OCI-M1 (cell line): ENCODE measurements around the gene CYP24A1.

Experiments used
- DNase-seq: peaks from one replicate; lab custom pipeline; 2025; lab: John Stamatoyannopoulos, UW

CYP24A1 gene

DNA sequence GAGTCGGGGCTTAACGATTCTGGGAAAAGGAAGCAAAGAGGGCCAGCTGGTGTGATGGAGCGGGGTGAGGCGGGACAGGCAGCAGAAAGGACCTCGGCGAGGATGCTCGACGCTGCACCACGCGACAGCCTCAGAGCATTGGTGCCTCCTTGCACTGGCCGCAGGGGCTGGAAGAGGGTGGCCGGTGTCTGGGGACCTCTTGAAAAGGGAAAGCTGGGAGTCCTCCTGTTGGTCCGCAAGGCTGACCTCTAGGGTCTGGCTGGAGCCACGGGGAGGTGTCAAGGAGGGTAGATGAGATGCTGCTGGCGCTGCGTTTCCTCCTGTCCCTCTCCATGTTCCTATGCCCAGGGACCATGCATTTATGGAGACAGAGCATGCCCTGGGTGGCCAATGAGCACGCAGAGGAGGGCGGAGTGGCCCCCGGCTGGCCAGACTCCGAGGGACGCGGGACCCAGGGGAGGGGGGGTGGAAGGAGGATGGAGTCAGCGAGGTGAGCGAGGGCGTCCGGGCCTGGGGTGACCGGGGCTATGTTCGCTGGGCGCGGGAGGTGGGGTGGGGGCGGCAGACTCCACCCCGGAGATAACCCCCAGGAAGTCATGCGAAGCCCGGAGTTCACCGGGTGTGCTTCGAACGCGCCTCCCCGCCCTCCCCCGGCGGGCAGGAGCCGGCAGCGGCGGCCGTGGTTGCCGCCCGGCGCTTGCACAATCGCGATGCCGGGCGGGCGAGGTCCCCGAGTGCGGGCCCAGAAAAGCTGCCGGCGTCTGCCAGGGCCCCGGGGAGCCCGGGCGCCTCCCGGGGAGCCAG, at the start of gene CYP24A1:
Gene CYP24A1 (minus strand): TSS at position 334 of the 804 bp plus-strand sequence. CDS start 407 bp downstream, outside the sequence.
- DNase-seq: no peak

DNA sequence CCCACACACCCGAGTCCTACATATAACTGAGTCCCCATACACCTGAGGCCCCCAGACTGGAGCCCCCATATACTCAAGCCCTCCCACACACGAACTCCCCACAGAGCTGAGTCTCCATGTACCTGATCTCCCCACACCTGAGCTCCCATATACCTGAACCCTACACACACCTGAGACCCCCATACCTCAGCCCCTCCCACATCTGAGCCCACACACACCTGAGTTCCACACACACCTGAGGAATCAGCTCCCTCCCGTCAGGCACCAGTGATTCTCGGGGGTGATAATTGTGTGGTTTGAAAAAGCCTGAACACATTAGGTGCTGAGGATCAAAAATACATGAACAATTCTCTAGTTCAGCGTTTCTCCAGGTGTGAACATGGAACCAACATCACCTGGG, 49.5 kb upstream of the CYP24A1 start:
- DNase-seq: no peak

DNA sequence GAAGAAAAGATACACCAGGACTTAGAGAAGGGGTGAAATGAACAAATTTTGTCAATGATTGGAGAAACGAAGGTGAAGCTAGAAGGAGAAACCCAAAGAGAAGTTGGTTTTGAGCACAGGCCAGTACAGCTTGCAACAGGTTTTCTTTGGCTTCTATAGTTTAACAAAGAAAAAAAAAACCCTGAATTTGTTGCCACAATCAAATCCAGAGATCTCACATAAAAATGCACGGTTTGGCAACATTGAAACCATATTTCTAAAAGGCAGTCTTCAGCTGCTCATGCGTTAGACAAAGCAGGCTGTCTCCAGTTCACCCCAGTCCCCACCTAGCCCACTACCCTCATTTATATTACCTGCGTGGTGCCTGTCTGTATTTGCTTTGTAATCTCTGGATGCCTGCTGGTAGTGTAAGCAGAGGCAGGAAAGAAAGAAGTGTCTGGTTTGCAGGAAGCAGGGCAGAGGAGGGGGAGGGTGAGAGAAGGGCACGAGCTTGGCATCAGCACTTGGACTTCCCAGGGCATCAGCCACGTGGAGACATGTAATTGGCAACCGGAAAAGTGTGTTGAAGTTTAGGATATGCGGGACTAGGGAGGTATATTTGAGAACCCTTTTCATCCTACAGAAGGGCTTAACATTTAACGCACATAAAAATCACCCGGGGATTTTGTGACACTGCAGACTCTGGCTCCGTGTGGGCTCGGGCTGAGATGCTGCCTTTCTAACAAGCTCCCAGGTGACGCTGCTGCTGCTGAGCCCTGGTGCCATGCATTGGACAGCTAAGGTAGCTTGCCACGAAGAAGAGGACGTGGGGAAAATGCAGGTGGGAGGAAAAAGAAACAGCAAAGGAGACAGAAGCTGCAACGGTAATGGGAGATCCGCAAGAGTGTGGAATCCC, 48.5 kb upstream of the CYP24A1 start:
- DNase-seq: no peak

DNA sequence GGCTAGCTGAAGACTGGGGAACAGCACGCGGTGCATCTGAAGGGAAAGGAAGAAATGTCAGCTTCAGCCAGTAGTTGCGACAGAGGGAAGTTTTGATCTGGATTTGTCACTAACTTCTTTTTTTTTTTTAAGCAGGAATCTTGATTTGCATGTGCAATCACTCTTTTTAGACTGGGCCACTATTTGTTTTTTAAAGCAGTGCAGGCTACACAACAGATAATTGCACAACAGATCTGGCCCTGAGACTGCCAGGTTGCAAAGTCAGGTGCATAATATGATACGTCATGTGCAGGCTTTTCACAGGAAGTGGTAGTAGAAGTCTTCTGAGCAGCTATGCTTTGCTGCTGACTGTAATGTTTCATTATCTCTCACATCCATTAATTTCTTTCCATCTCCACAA, 47.6 kb upstream of the CYP24A1 start:
- no peak for DNase-seq

DNA sequence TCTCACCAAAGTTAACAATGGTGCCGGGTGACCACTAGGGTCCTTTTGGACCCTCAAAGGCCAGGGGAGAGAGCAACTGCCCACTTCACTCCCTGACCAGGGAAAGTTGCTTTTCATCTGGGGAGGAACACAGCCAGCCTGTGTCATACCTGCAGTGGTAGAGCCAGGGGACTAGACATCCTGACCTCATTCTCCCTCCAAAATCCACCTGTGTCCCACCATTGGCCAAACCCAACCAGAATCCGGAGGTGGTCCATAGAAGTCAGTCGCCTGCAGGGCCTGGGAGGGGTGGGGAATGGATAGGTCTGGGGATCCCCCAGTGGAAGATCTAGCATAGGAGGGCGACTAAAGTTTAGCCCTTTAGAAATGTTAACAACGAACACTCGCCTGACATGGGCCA, 46.9 kb upstream of the CYP24A1 start:
- DNase-seq: no peak

DNA sequence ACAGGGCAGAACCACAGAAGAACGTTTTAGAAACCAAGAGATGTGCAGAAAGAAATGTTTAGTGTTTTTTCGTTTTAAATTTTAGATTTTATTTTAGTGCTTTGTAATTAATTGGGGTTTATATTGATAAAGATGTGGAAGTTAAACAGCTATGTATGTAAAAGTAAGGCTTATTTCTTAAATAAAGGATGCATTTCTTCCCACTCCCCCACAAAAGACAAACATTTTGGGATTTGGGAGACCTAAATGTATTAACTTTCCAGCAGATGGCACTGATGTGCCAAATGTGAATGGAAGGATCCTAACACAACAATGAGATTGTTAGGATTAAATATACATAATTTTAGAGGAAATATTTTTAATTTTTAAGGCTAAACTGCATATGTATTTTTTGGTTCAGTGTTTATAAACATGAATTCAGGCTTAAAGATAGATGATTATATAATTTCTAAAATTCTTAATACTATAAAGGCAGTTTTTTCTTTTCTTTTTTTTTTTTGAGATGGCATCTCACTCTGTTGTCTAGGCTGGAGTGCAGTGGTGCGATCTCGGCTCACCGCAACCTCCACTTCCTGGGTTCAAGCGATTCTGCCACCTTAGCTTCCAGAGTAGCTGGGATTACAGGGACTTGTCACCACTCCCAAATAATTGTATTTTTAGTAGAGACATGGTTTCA, 46.1 kb upstream of the CYP24A1 start:
- peak; percentile 48 for DNase-seq

DNA sequence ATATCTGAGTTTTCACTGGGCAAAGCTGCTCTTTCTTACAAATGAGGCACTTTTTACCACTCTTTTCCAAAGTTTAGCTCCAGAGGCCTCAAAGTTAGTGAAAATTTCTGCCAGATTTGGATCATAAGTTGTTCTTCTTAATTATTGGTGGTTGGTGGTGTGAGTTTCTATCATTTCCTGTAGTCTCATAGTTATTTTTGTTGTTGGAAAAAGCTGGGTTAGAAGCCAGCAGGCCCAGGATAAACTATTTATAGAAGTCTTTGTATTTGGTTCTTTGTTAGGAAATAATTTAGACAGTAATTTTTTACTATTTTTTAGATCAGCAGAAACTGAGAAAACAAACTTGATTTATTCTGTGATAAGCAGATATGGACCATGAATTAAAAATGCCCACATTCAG, 44.7 kb upstream of the CYP24A1 start:
- no peak for DNase-seq

DNA sequence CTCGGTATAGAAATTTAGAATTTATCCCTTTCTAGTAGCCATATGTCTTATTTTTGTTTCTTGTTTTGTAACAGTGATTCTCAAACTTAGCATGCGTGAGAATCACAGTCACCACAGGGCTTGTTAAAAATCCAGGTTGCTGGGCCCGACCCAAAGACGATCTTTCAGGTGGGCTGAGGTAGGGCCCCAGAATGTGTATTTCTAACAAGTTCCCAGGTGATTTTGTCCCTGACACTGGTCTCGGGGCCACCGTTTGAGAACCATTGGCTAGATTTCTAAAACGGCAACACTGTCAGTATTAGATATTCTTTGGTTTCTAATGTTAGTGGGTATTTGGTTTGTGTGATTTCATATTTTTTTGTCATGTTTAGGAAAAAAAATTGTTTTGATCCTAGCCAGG, 44.0 kb upstream of the CYP24A1 start:
- DNase-seq: no peak

DNA sequence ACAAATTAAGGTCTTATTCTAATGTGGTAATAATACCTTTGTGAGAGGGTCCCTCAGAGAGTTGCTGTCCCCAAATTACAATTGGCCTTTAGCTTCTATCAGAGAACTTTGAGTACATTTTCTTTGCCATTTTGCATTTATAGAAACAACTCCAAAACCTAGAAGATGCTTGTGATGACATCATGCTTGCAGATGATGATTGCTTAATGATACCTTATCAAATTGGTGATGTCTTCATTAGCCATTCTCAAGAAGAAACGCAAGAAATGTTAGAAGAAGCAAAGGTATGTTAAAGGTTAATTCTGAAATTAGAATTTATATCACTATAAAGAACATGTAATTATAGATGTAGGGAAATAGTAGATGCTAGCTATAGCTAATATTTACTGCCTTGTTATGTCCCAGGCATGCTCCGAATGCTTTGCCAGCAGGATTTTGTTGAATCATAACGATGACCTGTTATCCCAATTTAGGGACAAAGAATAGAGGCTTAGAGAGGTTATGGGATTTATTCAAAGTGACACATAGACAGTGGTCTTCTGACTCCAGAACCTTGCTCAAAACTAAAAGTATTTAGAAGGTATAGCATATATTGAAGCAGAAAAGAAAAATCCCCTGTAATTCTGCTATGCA, 41.5 kb upstream of the CYP24A1 start:
- DNase-seq: no peak

DNA sequence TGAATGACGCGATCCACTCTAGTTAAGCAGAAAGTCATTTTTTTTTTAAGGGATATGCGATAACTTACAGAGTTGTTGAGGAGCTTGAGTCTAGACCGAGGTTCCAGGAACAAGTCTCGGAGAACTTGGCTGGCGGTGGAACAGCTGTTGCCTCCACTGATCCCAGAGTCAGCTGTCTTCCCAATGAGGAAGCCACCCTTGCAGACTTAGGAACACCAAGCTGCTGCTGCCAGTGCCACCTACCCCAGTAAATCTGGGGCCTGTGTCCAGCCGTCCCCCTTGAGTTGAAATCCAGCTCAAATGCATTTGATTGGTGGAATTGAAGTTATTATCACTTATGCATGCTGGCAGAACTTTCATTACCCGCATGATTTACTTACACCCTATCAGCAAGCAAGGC, 40.8 kb upstream of the CYP24A1 start:
- DNase-seq: no peak

DNA sequence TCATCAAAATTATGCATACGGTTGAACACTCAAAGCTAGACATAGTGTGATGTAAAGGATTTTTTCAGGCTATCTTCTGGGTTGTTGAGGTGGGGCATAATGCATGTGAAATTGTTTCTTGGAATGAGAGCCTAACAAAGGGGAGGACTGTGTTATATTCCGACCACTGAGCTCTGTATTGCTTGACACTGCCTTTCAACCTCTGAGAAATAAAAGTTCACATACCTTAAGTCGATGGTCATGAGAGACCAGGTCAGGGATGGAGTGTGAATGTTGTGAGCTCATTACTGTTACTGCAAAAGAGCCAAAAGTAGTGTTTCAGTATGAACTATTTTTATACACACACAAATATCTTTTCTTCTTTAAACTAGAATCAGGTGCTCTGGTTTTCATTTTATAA, 39.1 kb upstream of the CYP24A1 start:
- DNase-seq: no peak

DNA sequence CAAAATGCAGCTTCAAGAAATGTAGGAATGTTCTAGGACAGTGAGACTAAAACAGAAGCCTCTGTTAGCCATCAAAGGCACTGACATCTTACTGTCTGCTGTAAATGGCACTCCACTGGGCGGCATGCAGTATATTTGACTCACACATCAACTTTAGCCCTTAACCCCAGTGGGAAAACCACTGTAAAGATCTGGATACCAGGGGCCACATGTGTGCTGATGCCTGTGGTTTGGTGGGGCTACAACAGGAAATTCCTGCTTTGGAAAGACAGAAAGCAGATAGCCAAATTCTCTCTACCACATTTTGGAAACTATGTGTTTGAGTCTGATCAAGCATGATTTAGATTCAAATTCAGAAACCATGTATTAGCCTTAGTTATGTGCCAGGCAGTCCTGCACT, 38.4 kb upstream of the CYP24A1 start:
- DNase-seq: no peak

DNA sequence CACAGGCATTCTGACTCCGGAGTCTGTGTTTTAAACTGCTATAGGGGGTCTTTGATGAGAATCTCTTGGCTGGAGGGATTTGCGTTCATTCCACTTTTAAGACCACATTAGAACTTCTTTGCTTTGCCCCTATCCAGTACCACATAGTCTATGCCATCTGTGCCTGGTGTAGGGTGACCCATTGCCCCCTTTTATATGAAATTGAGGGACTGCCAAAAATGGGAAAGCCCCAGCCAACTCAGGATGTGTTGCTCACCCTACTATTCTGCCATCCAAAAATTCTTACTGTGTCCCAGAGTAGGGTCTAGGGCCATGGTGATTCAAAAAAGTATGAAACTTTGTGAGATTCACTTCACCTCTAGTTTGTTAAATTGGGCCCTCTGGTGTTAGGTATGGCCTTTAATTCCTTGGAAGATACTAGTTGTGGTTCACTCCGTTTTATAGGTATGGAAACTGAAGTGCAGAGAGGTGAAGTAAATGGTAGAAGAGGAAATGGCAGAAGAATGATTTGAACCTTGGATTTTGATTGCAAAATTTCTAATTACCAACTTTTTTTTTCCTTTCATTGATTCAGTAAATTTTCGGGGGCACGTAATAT, 35.5 kb upstream of the CYP24A1 start:
- no peak for DNase-seq

DNA sequence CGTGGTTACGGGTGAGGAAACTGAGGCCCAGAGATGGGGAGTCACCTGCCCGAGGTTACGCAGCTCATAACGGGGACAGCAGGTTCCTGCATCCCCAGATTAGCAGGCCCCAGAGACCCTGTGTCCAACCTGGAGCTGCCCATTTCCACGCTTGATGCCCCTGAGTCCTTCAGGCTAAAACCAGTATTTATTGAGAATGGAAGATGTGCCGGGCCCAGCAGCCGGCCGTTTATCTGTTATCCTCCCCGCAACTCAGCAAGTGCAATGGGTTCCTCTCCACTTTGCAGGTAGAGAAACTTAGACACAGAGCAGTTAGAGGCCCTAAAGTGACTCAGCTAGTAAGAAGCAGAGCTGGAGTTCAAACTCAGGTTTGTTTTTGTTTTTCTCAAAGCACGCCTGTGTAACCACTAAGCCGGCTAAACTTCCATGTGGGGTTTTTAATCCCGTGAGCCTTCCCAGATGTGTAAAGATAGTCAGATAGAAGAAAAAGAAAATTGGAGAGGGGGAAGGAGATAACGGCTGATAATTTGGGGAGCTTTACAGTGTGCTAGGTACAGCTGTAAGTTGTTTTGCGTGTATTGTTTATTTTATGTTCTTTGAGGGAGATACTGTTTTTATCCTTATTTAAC, 34.9 kb upstream of the CYP24A1 start:
- peak; percentile 36 for DNase-seq

DNA sequence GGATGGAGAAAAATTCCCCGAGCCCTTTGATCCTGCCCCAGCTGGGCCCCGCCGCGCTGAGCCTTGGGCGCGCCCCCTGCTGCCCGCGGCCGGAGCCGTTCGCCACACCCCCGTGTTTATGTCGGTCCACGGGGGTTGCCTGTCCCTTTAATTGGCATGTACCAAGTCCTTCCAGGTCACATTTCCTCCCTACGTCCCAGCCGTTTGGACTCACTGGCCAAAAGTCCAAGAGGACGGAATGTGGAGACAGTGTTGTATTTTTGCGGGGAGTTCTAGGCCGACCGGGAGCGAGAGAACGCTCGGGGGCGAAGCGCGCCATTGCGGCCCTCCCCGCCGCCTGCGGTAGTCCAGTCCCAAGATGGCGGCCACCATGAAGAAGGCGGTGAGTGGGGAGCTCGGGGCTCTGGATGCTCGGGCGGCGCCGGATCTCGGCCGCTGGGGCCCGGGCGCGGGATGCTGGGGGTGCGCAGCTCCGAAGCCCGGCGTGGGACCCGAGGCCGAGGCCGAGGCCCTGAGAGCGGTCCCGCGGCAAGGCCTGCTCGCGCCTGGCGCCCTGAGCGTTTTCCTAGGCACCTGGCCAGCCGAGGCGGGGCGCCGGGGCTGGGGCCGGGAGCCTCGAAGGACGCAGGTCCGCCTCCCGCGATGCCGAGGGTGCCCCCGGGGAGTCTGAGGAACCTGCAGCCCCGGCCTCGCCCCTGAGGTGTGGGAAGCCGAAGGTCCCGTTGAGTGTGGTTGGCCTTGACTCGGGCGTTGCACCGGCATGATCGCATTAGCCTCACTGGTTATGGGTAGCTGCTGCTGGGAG, 34.2 kb upstream of the CYP24A1 start, which contains the start of gene PFDN4:
Gene PFDN4 (plus strand): TSS at position 345 of the 805 bp plus-strand sequence. CDS start 14 bp downstream, at position 359.
- DNase-seq: peak; percentile 85

DNA sequence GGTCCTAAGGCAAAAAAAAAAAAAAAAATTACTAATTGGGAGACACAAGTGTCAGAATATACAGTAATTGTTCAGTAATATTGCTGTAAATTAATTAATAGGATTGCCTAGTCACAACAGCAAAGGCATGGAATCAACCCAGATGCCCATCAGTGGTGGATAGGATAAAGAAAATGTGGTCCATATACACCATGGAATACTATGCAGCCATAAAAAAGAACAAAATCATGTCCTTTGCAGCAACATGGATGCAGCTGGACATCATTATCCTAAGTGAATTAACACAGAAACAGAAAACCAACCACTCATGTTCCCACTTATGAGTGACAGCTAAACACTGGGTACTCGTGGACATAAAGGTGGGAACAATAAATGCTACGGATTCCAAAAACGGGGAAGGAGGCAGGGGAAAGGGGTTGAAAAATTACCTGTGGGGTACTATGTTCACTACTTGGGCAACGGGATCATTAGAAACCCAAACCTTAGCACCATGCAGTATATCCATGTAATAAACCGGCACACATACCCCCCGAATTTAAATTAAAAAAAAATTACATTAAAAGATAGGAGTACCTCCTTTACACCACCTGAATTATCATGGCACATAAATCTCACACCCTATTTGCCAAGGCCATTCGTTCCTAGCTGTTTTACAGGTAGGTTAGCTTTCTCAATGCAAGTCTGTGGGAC, 33.4 kb upstream of the CYP24A1 start:
- no peak for DNase-seq

DNA sequence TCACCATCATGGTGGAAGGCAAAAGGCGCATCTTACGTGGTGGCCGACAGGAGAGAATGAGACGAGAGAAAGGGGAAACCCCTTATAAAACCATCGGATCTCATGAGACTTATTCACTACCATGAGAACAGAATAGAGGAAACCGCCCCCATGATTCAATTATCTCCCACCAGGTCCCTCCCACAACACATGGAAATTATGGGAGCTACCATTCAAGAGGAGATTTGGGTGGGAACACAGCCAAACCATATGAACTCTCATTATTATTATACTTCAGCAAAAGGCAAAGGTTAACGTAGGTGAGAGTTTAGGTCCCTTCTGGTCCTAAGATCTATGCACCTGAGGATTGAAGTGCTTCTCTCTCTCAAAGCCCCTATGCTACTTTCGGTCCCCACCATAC, 31.7 kb upstream of the CYP24A1 start:
- no peak for DNase-seq

DNA sequence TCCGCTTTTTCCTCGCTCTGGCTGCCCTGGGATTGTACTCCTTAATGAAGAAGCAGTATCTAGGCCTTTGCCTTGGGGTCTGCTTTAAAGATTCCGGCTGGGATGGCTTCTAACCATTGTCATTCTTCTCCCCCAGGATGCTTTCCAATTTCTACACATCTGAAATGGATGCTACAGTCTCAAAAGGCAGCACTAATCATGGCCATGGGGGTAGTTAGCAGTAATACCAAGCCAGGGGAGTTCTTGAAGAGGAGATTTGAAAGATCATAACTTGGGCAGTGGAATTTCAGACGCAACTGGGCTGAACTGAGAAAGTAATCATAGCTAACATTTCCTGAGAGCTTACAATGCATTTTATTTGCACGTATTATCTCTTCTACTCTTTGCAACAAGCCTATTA, 30.7 kb upstream of the CYP24A1 start:
- no peak for DNase-seq

DNA sequence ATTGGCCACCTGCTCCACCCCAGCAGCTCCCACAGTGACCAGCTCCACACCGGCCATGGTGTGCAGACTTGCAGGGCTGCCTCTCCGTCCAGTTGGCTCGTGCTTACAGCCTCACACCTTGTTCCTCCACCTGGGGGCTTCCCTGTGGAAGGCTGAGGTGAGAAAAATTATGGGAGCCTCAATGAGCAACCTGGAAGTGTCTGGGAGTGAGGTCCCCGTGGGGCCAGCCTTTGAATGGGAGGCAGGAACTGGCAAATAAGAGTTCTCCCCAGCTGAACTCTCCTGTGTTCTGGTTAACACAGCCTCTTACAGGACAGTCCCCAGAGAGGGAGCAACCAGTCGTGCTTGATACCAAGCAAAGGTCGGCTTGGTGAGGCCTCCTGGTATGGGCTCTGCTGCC, 30.3 kb upstream of the CYP24A1 start:
- no peak for DNase-seq

DNA sequence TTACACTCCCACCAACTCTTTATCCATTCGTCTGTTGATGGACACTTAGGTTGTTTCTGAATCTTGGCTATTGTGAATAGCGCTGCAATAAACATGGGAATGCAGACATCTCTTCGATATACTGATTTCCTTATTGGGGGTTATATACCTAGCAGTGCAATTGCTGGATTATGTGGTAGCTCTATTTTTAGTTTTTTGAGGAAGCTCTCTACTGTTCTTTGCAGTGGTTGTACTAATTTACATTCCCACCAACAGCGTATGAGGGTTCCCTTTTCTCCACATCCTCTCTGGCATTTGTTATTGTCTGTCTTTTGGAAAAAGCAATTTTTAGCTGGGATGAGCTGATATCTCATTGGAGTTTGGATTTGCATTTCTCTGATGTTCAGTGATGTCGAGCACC, 29.5 kb upstream of the CYP24A1 start:
- DNase-seq: no peak
